Thoracic aorta (tissue), 2 donors: ENCODE measurements around the gene PRDM1. TPM values are rescaled to one million over a fixed set of nuclear protein-coding genes. Genes with fewer than 3 reads are reported as not detected.

ENCODE experiments used
- ATAC-seq: fragments of 150-250 bp; one replicate; pipeline ENCODE4 v1.8.0; 2017; ENCODE audit warnings: low read depth; ENCODE audit not compliant: insufficient number of reproducible peaks, low FRiP score
- DNase-seq: peaks from one replicate; pipeline ENCODE4 v3.0.0-alpha.2; 2020; ENCODE audit warnings: low spot score
- H3K27ac ChIP-seq, 2 donors: fragments of 200-600 bp; sonication (generic); 1 replicate in 1 of 2; 2 replicates in 1 of 2; pipeline ENCODE4 v1.5.1; 2016; ENCODE audit warnings: mild to moderate bottlenecking in 2 of 2, moderate library complexity in 2 of 2
- H3K27me3 ChIP-seq: fragments of 200-600 bp; sonication (generic); replicated peaks from 2 replicates; pipeline ENCODE4 v1.6.0; 2016; ENCODE audit warnings: mild to moderate bottlenecking; ENCODE audit not compliant: insufficient read depth
- H3K36me3 ChIP-seq: fragments of 200-600 bp; sonication (generic); one replicate; pipeline ENCODE4 v1.5.1; 2016
- H3K4me1 ChIP-seq, 2 donors: fragments of 200-600 bp; sonication (generic); 1 replicate in 1 of 2; 2 replicates in 1 of 2; pipeline versions ENCODE4 v1.5.1 to v1.6.0; 2016; ENCODE audit warnings: low read depth in 2 of 2, mild to moderate bottlenecking in 1 of 2; ENCODE audit not compliant: control insufficient read depth in 1 of 2
- H3K4me3 ChIP-seq: fragments of 200-600 bp; sonication (generic); 2 replicates; pipeline ENCODE4 v1.5.1; 2016; ENCODE audit warnings: mild to moderate bottlenecking
- H3K9me3 ChIP-seq: fragments of 200-600 bp; sonication (generic); 2 replicates; pipeline ENCODE4 v1.5.1; 2016
- CTCF ChIP-seq: fragments of 200-600 bp; sonication (generic); IDR thresholded peaks from one replicate; pipeline ENCODE4 v1.5.1; 2019; ENCODE audit warnings: antibody characterized with exemption
- total RNA-seq, 2 donors: library from RNA; depleted of rRNA; stranded (reverse); fragments of >200 nt; gene quantifications; one replicate each; pipeline versions ENCODE4 v1.1.0 to v1.2.3, GENCODE V29; 2016

PRDM1 gene
- total RNA-seq, 2 donors from 2014 or later = 4.1 to 7.9 TPM

GRCh38 chr6:106082735-106083398 is 3.3 kb upstream of the PRDM1 start:
- Histone ChIP-seq H3K4me1 (peaks cover 6 to 22% of the 10 kb centered on the region in 2 donors), H3K9me3 (no peaks in the 10 kb centered on the region), H3K36me3 (no peaks in the 10 kb centered on the region), H3K27me3 (no peaks in the 10 kb centered on the region), H3K4me3 (no peak overlapping the region), H3K27ac (no peak overlapping the region)
- TF ChIP-seq CTCF = no peak
- ATAC-seq (no peak), DNase-seq (no peak)

- H3K4me3 ChIP-seq = no peak overlapping the region
- no peaks in the 10 kb centered on the region for H3K9me3 ChIP-seq
- H3K27me3 ChIP-seq = no peaks in the 10 kb centered on the region
- no peak for TF ChIP-seq CTCF
- DNase-seq (no peak), ATAC-seq (no peak)
- H3K4me1 ChIP-seq = peaks cover 8 to 26% of the 10 kb centered on the region in 2 donors
- H3K36me3 ChIP-seq = no peaks in the 10 kb centered on the region
- no peak overlapping the region for H3K27ac ChIP-seq
Observed at GRCh38 chr6:106083618-106084017, 2.5 kb upstream of the PRDM1 start.

GRCh38 chr6:106084106-106084988 is 1.8 kb upstream of the PRDM1 start:
- peak; percentile 19 for ATAC-seq
- peak overlapping the region in 1 of 2 donors; percentile 26 for H3K27ac ChIP-seq
- H3K27me3 ChIP-seq = no peaks in the 10 kb centered on the region

GRCh38 chr6:106084989-106085691 is 996 bp upstream of the PRDM1 start:
- no peak for TF ChIP-seq CTCF
- Histone ChIP-seq H3K27me3 (peaks cover under 1% of the 10 kb centered on the region), H3K27ac (peak overlapping the region in 1 of 2 donors; percentile 26), H3K9me3 (no peaks in the 10 kb centered on the region), H3K4me1 (peaks cover 8 to 26% of the 10 kb centered on the region in 2 donors), H3K4me3 (peak overlapping the region; percentile 69), H3K36me3 (no peaks in the 10 kb centered on the region)
- DNase-seq (no peak), ATAC-seq (no peak)

More at GRCh38 chr6:106084106-106084988, 1.8 kb upstream of the PRDM1 start:
- TF ChIP-seq CTCF = no peak
- H3K4me3 ChIP-seq = no peak overlapping the region
- no peaks in the 10 kb centered on the region for H3K36me3 ChIP-seq
- no peak for DNase-seq
- peaks cover 8 to 26% of the 10 kb centered on the region in 2 donors for H3K4me1 ChIP-seq
- H3K9me3 ChIP-seq = no peaks in the 10 kb centered on the region

GRCh38 chr6:106085692-106085983 is 498 bp upstream of the PRDM1 start:
- no peaks in the 10 kb centered on the region for H3K36me3 ChIP-seq
- DNase-seq = no peak
- no peak for TF ChIP-seq CTCF
- ATAC-seq = no peak
- H3K27ac ChIP-seq = peak overlapping the region in 1 of 2 donors; percentile 26
- H3K4me3 ChIP-seq = peak overlapping the region; percentile 69
- no peaks in the 10 kb centered on the region for H3K9me3 ChIP-seq
- peaks cover 4% of the 10 kb centered on the region for H3K27me3 ChIP-seq
- peaks cover 8 to 26% of the 10 kb centered on the region in 2 donors for H3K4me1 ChIP-seq
